Measurements from ENCODE around the gene ARPC5.

The ARPC5 gene

DNA sequence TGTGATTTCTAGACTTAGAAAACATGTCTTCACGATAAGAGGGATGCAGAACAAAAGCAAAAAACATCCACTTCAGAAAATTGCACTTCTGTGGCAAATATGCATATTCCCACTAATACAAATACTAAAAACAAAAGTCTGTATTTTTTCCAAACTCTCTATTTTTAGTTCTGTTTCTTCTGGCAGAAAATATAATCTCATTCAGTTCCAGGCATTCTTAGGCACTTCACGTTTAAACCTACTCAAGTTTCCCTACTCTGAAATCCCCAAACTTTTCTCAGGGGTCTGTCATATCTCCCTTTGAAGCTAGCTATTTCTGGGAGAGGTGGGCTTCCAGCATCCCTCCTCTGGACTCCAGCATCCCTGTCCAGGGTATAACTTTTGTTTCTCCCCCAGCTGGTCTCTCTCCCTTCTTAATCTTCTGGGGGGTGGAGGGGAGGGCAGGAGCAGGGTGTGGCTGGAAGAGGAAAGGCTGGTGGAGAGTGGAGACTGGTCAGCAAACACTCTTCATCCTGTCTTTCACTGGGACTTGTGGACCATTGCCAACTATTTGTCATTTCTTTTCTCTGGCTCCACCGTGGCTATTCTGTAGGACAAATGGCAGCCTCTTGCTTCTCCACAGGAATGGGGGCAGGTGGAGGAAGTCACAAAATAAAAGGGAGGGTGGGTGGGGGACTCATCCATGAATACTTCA, 25.7 kb downstream of the ARPC5 start:
- DNase-seq: no peak
- TF ChIP-seq GATA1 (IDR thresholded peaks at IDR 0.05; ENCODE audit: low read depth, low read length) (no peak), POLR2A (IDR thresholded peaks at IDR 0.05; ENCODE audit: low read length) (no peak)

DNA sequence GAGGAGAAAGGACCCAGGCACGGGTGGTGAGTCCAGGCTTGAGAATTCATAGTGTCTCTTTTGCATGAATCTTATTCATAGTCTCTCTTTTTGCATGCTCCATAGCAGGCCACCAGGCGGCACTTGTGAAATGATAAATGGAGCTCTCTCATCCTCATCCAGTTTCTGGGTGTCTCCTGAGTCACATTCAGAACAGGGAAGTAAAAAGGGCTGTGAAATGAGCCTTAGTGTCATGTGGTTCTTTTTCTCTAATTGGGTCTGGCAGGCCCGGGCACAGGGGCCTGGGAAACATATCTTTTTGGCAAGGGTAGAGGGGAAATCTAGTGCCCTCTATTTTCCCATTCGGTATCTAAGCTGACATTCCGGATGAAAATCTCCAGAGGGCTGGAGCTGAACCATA, 26.3 kb downstream of the ARPC5 start:
- TF ChIP-seq GATA1 (IDR thresholded peaks at IDR 0.05; ENCODE audit: low read depth, low read length) (no peak), POLR2A (IDR thresholded peaks at IDR 0.05; ENCODE audit: low read length) (no peak)
- DNase-seq: peak in 1 of 2 experiments; percentile 14

DNA sequence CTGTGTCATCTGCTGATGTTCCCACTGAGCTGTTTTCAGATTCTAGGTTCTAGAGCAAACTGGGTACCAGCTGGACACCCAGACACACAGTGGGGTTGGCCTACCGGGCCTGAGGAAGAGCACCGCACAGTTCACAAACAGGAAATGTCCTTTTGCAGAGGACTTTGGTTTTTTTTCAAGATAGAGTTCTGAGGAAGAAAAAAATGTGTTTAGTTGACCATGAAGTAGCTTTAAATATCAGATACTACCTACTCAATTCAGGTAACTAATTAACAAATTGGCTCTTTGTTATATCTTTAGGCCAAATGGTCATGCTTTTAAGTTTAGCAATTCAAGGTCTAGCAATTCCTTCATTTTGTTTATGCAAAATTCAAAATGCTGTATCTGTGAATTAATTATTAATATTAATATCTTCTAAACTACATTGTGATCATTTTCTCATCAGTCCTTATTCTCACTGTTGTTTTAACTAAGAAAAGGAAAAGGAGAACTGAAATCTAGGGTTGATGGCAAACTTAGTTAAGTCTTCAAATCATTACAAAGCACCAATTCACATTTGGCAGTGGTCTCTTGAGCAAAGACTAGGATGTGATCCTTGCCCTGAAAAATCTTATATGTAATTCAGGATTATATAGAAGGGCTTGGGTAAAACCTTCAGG, 28.1 kb downstream of the ARPC5 start:
- no peak for DNase-seq
- TF ChIP-seq POLR2A (IDR thresholded peaks at IDR 0.05; ENCODE audit: low read length) (no peak), GATA1 (IDR thresholded peaks at IDR 0.05; ENCODE audit: low read depth, low read length) (no peak)

DNA sequence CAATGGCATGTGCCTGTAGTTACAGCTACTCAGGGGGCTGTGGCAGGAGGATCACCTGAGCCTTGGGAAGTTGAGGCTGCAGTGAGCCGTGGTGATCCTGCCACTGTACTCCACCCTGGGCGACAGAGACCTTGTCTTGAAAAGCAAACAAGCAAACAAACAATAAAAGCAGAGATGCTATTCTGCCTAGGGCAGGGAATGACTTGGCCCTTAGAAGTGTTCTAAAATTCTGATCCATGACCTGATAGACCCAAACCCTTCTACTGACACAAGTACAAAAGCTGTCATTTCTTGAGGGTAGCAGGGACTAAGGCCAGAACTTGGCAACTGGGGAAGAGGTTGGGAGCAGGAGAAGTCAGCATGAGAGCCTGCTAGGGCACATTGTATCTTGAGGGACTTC, 29.7 kb downstream of the ARPC5 start:
- no peak for DNase-seq
- TF ChIP-seq POLR2A (IDR thresholded peaks at IDR 0.05; ENCODE audit: low read length) (no peak), GATA1 (IDR thresholded peaks at IDR 0.05; ENCODE audit: low read depth, low read length) (no peak)

DNA sequence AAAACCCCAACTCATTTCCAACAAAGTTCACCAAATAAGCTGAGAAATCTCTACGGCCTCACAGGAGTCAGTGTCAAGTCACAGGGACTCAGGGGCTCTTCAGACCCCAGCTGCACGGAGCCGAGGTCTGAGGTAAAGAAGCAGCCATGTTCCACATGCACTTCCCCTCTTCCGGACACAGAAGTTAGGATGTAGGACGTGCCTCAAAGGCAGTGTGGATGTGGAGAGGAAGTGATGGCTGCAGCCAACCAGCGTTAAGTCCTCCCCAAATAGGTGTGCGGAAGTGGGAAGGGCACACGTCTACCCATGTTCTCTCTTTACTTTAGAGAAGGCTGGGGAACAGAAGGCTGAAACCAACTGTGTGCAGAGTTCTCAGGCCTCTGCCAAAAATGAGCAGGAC, 30.8 kb downstream of the ARPC5 start:
- TF ChIP-seq GATA1 (IDR thresholded peaks at IDR 0.05; ENCODE audit: low read depth, low read length) (no peak), POLR2A (IDR thresholded peaks at IDR 0.05; ENCODE audit: low read length) (no peak)
- no peak for DNase-seq

DNA sequence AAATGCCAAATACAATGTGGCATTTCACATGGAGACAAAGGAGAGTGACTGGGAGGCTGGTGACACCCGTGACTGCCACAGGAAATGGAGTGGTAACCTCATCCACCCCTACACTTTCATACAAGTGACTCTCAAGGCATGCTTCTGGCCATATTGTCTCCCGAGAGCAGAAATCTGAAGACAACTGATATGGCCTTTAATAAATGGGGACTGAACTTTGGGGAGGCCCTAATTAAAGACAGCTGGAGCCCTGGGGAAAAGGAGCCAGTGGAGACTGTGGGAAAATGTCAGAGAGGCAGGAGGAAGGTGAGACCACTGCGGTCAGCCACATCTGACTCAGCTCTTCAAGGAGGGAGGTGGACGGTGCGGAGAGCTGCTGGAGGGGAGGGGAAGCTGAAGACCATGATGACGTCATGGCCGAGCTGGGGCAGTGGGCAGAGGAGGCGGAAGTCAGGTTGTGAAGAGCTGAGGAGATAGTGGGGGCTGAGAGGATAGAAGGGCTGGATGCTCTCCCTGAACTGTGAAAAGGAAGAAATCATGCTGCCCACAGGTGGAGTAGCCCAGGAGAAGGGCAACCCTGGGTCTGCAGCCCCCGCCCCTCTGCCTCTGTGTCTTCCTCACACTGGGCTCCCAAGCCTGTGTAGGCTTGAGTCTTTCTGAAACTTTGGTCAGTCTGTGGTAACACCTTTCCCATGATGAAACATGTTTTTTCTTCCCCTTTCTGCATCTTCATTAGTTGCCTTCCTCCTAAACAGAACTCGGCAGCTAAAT, 31.4 kb downstream of the ARPC5 start:
- DNase-seq: no peak
- TF ChIP-seq GATA1 (IDR thresholded peaks at IDR 0.05; ENCODE audit: low read depth, low read length): no peak
- no peak for TF ChIP-seq POLR2A (IDR thresholded peaks at IDR 0.05; ENCODE audit: low read length)

DNA sequence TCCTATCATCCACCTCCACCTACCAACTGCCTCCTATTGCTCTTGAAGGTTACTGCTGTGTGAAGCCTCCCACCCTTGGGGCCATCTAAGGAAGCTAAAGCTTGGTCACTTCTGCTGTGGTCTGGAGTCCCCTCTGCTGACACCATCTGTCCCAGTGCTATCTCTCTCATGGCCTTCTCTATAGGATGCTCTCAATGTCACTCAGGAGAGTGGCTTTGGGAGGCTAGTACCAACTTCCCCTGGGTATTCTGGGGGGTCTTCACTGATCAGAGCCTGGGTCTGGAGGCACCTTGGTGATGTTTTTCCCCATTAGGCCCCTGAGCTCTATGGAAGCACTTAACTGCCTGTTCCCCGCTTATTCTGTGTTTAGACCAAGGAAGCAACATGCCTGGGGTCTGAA, 33.1 kb downstream of the ARPC5 start:
- DNase-seq: no peak
- TF ChIP-seq POLR2A (IDR thresholded peaks at IDR 0.05; ENCODE audit: low read length) (no peak), GATA1 (IDR thresholded peaks at IDR 0.05; ENCODE audit: low read depth, low read length) (no peak)

DNA sequence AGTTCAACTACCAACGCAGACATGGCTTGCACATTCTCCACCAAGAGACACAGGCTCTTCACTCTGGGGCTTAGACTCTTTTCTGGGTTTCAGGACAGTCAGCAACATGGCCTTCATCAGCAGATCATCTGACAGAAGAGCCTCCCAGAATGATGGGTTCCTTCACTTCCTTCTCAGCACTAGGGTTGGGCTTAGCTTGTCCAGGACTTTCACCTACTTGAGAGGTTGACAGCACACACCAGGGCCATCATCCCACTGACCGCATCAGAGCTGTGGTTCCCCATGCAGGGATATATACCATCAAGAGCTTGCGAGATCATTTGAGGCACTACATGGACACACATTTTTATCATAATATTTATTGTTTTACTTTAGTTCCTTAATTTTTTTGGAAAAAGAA, 34.9 kb downstream of the ARPC5 start:
- TF ChIP-seq GATA1 (IDR thresholded peaks at IDR 0.05; ENCODE audit: low read depth, low read length): no peak
- no peak for TF ChIP-seq POLR2A (IDR thresholded peaks at IDR 0.05; ENCODE audit: low read length)
- no peak for DNase-seq

DNA sequence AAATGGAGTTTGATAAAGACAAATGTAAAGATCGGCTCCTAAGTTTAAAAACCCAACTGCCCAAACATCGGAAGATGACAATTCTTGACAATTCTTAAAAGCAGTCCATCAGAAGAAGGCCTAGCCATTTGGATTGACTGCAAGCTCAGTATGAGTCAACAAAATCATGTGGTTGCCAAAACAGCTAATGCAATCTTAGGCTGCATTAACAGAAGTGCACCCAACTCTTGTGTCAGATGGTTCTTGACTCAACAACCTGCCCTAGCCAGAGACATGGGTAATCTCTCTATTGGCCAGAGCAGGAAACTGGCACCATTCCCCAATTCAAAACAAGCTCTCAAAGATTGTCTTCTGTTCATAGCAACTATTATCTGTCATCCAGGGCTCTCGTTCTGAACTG, 35.4 kb downstream of the ARPC5 start:
- peak; percentile 9 to 44 for DNase-seq
- TF ChIP-seq POLR2A (IDR thresholded peaks at IDR 0.05; ENCODE audit: low read length): no peak
- TF ChIP-seq GATA1 (IDR thresholded peaks at IDR 0.05; ENCODE audit: low read depth, low read length): no peak

DNA sequence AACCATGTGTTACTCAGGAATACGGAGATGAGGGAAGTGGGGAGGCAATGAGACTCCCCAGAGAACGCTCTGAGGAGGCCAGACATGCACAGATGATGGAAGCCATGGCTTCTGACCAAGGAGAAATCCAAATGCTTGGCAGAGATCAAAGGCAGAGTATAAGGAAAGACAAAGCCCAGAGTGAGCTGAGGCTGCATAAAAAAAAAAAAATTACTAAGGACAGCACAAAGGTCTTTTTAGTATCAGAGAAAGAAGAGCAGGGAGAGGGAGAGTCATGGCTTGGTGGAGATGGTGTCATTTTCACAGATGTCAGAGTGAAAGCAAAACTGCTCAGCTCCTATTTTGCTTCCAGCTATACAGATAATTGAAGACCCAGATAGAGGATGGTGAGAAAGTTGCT, 37.2 kb downstream of the ARPC5 start:
- DNase-seq: no peak
- TF ChIP-seq POLR2A (IDR thresholded peaks at IDR 0.05; ENCODE audit: low read length): no peak
- no peak for TF ChIP-seq GATA1 (IDR thresholded peaks at IDR 0.05; ENCODE audit: low read depth, low read length)

DNA sequence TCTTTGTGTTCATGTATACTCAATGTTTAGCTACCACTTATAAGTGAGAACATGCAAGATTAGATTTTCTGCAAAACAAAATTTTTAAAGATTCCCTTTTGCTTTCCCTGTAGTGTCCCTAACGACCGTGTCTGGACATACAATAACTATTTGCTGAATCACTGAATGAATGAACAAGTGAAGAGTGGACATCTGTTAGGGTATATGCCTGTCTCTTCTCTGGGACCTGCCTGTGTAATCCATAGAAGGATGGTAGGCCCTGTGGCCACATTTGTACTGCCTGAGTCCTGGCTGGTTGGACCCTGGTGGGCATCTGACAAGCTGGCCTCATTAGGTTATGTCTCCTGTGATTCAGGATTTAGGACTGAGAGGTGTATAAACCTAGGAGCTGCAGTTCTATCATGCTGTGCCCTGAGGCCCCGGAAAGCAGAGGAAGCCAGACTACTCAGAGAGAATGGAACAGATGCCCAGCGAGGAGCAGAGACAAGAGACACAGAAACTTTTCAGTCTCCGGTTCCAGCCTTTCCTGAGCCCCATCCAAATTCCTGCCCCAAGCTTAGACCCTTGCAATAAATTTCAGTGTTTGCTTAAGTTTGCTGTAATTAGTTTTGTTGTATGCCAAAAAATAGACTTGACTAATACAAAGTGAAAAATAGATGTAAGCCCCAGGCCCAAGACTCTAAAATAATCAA, 37.8 kb downstream of the ARPC5 start:
- DNase-seq: no peak
- no peak for TF ChIP-seq GATA1 (IDR thresholded peaks at IDR 0.05; ENCODE audit: low read depth, low read length)
- TF ChIP-seq POLR2A (IDR thresholded peaks at IDR 0.05; ENCODE audit: low read length): no peak

DNA sequence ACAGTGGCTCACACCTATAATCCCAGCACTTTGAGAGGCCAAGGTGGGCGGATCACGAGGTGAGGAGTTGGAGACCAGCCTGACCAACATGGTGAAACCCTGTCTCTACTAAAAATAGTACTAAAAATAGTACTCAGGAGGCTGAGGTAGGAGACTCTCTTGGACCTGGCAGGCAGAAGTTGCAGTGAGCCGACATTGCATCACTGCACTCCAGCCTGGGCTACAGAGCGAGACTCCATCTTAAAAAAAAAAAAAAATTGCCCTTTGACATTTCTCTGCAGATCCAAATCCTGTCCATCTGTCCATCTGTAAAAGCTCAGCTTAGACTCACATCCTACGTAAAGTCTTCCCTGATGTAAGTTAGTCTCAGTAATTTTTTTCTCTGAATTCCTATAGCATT, 39.1 kb downstream of the ARPC5 start:
- TF ChIP-seq POLR2A (IDR thresholded peaks at IDR 0.05; ENCODE audit: low read length): no peak
- DNase-seq: no peak

DNA sequence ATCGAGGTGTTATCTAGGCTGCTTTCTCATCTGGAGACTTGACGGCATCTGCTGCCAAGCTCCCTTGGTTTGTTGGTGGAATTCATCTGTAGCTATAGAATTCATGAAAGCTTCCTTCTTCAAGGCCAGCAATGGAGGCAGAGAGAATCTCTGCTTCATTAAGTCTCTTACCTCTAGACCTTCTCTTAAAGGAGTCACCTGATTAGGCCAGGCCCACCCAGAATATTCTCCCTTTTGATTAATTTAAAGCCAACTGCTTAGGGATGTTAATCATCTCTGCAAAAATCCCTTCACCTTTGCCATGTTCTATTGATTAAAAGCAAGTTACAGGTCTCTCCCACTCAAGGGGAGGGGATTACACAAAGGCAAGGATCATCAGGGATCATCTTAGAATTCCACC, 40.0 kb downstream of the ARPC5 start:
- TF ChIP-seq GATA1 (IDR thresholded peaks at IDR 0.05; ENCODE audit: low read depth, low read length) (no peak), POLR2A (IDR thresholded peaks at IDR 0.05; ENCODE audit: low read length) (no peak)
- no peak for DNase-seq

DNA sequence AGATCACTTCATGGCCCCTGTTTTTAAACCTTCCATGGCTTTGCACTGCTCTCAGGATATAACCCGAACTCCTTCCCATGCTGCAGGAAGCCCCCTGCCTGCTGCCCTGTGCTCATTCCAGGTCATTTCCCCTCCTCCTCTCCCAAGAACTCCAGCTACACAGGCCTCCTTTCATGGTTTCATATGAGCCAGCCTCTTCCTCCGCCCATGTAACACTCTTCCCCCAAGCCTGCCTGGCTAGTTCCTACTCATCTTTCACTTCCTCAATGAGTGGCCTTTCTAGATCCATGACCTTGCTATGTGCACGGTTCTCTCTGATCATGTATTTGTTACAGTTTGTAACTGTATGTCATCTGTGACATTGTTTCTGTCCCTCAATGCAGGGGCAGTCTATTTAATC, 42.2 kb downstream of the ARPC5 start:
- no peak for DNase-seq
- no peak for TF ChIP-seq POLR2A (IDR thresholded peaks at IDR 0.05; ENCODE audit: low read length)
- TF ChIP-seq GATA1 (IDR thresholded peaks at IDR 0.05; ENCODE audit: low read depth, low read length): no peak

Data from erythroblast (primary cell).